ENCODE measurements around the gene GIPC3. TPM values are rescaled to one million over a fixed set of nuclear protein-coding genes. Genes with fewer than 3 reads are reported as not detected.

GIPC3 gene
- total RNA-seq, 1 donor from 2014 or later: 2.2 TPM

DNA sequence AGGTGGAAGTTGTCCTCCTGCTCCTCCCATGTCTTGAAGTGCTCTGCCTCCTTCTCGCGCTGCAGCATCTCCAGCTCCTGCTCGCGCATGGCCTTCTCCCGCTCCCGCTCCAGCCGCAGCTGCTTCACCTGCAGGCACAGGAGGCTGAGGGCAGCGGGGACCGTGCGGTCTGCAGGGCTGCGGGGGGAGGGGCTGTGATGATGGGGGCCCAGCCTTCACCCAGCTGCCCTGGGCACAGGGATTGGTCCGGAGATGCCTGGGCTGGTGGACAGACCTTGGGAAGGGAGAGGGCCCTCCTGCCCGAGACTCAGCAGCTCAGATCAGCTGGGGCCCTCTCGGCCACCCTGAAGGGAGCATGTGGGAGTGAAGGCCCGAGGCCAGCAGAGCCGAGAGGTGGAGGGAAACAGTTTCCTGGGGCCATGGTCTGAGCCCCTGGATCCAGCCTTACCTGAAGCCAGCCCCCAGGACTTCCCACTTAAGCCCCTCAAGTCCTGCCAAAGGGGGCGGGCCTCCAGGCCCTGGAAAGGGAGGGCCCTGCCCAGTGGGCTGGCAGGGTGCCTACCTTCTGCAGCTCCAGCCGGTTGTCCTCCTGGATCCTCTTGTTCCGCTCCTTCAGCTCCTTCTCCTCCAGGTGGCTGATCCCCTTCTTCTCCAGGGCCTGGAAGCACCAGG, 35.0 kb downstream of the GIPC3 start:
- H3K27me3 Mint-ChIP-seq (ENCODE audit: low read depth): no peaks in the 10 kb centered on the region
- TF ChIP-seq, protein P1, sequence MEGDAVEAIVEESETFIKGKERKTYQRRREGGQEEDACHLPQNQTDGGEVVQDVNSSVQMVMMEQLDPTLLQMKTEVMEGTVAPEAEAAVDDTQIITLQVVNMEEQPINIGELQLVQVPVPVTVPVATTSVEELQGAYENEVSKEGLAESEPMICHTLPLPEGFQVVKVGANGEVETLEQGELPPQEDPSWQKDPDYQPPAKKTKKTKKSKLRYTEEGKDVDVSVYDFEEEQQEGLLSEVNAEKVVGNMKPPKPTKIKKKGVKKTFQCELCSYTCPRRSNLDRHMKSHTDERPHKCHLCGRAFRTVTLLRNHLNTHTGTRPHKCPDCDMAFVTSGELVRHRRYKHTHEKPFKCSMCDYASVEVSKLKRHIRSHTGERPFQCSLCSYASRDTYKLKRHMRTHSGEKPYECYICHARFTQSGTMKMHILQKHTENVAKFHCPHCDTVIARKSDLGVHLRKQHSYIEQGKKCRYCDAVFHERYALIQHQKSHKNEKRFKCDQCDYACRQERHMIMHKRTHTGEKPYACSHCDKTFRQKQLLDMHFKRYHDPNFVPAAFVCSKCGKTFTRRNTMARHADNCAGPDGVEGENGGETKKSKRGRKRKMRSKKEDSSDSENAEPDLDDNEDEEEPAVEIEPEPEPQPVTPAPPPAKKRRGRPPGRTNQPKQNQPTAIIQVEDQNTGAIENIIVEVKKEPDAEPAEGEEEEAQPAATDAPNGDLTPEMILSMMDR (IDR thresholded peaks at IDR 0.05): no peak
- DNase-seq (ENCODE audit: low spot score): no peak
- H3K4me3 Mint-ChIP-seq (ENCODE audit: unreplicated experiment): no peak overlapping the region
- H3K4me1 Mint-ChIP-seq (ENCODE audit: low read depth): peaks cover 13% of the 10 kb centered on the region
- H3K27ac Mint-ChIP-seq (ENCODE audit: unreplicated experiment): no peak overlapping the region
- no peaks in the 10 kb centered on the region for H3K9me3 Mint-ChIP-seq (ENCODE audit: low read depth)
- peaks cover 5% of the 10 kb centered on the region for H3K36me3 Mint-ChIP-seq (ENCODE audit: low read depth)

DNA sequence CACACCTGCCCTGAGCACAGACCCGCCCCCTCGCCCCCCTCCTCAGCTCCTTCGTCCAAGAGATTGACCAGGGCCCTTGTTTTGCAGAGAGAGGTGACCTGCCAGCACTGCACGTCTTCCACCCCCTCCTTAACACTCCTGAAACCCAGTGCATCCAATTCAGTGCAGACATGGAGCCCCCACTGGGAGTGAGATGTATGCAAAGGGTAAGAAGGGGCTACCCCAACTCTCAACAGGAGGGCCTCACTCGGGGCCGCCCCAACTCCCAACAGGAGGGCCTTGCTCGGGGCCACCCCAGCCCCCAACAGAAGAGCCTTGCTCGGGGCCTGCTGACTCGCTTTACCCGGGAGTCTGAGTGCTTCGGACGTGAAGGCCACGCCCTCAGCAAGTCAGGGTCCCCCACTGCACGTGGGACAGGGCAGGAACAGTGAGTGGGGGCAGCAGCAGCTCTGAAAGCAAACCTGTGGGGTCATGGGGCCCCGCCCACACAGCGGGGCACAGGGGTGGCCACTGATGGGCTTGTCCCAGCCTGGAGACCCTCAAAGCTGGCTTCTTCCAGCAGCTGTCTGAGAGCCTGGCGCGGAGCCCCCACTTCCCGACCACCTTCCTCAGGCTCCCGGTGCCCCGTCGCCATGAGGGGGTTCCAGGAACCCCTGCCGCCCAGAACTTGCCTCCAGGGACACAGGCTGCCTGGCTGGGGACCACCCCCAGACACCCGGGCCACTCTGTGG, 35.7 kb downstream of the GIPC3 start:
- no peaks in the 10 kb centered on the region for H3K9me3 Mint-ChIP-seq (ENCODE audit: low read depth)
- no peak overlapping the region for H3K27ac Mint-ChIP-seq (ENCODE audit: unreplicated experiment)
- peaks cover 5% of the 10 kb centered on the region for H3K36me3 Mint-ChIP-seq (ENCODE audit: low read depth)
- no peak for DNase-seq (ENCODE audit: low spot score)
- H3K27me3 Mint-ChIP-seq (ENCODE audit: low read depth): no peaks in the 10 kb centered on the region
- no peak overlapping the region for H3K4me3 Mint-ChIP-seq (ENCODE audit: unreplicated experiment)
- H3K4me1 Mint-ChIP-seq (ENCODE audit: low read depth): peaks cover 20% of the 10 kb centered on the region
- TF ChIP-seq, protein P1 (IDR thresholded peaks at IDR 0.05): no peak

DNA sequence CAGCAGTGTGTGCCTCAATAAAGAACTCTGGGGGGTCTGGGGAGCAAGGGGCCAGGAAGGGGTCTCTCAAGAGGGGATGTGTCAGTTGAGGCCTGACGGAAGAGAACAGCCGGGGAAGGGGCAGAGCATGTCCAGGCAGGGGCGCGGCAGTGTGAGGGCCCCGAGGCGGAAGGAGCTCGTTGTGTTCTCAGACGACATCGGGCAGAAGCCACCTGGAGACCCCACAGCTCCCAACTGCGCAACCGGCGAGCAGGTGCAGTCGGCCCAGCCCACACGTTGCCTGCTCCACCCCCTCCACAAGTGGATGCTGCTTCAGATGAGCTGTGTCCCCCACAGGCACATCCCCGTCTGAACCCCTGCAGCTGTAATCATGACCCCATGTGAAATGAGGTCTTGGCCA, 36.4 kb downstream of the GIPC3 start:
- Mint-ChIP-seq H3K36me3 (ENCODE audit: low read depth) (peaks cover 5% of the 10 kb centered on the region), H3K4me1 (ENCODE audit: low read depth) (peaks cover 23% of the 10 kb centered on the region), H3K27me3 (ENCODE audit: low read depth) (no peaks in the 10 kb centered on the region), H3K27ac (ENCODE audit: unreplicated experiment) (no peak overlapping the region), H3K4me3 (ENCODE audit: unreplicated experiment) (no peak overlapping the region), H3K9me3 (ENCODE audit: low read depth) (no peaks in the 10 kb centered on the region)
- DNase-seq (ENCODE audit: low spot score): no peak
- TF ChIP-seq, protein P1 (IDR thresholded peaks at IDR 0.05): no peak

DNA sequence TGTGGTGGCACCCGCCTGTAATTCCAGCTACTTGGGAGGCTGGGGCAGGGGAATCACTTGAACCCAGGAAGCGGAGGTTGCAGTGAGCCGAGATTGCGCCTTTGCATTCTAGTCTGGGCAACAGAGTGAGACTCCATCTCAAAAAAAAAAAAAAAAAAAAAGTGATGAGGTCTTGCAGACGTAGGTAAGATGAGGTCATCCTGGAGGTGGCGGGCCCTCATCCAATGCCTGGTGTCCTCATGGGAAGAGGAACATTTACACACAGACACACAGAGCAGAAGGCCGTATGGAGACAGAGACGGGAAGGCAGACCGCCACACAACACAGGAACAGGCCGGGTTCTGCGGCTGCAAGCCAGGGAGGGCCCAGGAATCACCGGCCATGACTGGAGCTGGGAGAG, 36.9 kb downstream of the GIPC3 start:
- Mint-ChIP-seq H3K27me3 (ENCODE audit: low read depth) (no peaks in the 10 kb centered on the region), H3K36me3 (ENCODE audit: low read depth) (peaks cover 3% of the 10 kb centered on the region), H3K9me3 (ENCODE audit: low read depth) (no peaks in the 10 kb centered on the region), H3K4me1 (ENCODE audit: low read depth) (peaks cover 27% of the 10 kb centered on the region), H3K4me3 (ENCODE audit: unreplicated experiment) (no peak overlapping the region), H3K27ac (ENCODE audit: unreplicated experiment) (no peak overlapping the region)
- TF ChIP-seq, protein P1 (IDR thresholded peaks at IDR 0.05): no peak
- DNase-seq (ENCODE audit: low spot score): no peak

DNA sequence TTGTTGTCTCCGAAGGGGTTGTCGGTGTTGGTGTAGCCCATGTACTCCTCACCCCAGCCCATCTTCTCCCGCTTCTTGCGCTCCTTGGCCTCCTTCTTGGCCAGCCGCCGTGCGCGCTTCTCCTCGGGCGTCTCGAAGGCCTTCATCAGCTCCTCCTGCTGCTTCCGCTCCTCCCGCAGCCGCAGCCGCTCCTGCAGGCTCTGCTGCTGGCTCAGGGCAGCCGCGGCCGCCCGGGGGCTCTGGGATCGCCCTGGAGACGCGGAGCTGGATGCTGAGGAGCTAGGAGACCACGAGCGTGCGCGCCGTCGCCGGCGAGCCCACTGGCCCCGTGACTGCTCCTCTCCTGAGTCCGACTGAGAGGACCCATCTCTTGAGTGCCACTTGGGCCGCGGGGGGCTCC, 38.4 kb downstream of the GIPC3 start:
- no peak for DNase-seq (ENCODE audit: low spot score)
- H3K27me3 Mint-ChIP-seq (ENCODE audit: low read depth): no peaks in the 10 kb centered on the region
- no peak overlapping the region for H3K27ac Mint-ChIP-seq (ENCODE audit: unreplicated experiment)
- no peaks in the 10 kb centered on the region for H3K9me3 Mint-ChIP-seq (ENCODE audit: low read depth)
- H3K4me1 Mint-ChIP-seq (ENCODE audit: low read depth): peaks cover 27% of the 10 kb centered on the region
- H3K36me3 Mint-ChIP-seq (ENCODE audit: low read depth): peaks cover 3% of the 10 kb centered on the region
- TF ChIP-seq, protein P1 (IDR thresholded peaks at IDR 0.05): no peak
- H3K4me3 Mint-ChIP-seq (ENCODE audit: unreplicated experiment): no peak overlapping the region

Data from chondrocyte (in vitro differentiated cells).